BE2C (cell line): ENCODE results near the gene IMPDH1.
A peak's percentile ranks its signal among the peaks of the same experiment; 100 is the strongest.

ENCODE experiments used
- DNase-seq: peaks from one replicate; pipeline ENCODE4 v3.0.0-alpha.2; 2020
- H3K27me3 ChIP-seq: fragments of 250-450 bp; sonication (Bioruptor Pico); 2 replicates; pipeline ENCODE4 v1.5.1; 2020; ENCODE audit warnings: mild to moderate bottlenecking
- H3K36me3 ChIP-seq: fragments of 250-450 bp; sonication (Bioruptor Pico); 2 replicates; pipeline ENCODE4 v1.5.1; 2020; ENCODE audit warnings: mild to moderate bottlenecking
- H3K4me1 ChIP-seq: fragments of 250-450 bp; sonication (Bioruptor Pico); 2 replicates; pipeline ENCODE4 v1.5.1; 2020
- H3K4me3 ChIP-seq: 2 replicates; pipeline ENCODE4 v1.5.1; 2011; ENCODE audit warnings: low read depth, low read length
- H3K9me3 ChIP-seq: fragments of 250-450 bp; sonication (Bioruptor Pico); 2 replicates; pipeline ENCODE4 v1.5.1; 2020
- TF ChIP-seq, protein P1 (sequence below): IDR thresholded peaks from 2 replicates; pipeline ENCODE4 v1.5.1; 2012; ENCODE audit warnings: mild to moderate bottlenecking, low read depth, low read length

The IMPDH1 gene

DNA sequence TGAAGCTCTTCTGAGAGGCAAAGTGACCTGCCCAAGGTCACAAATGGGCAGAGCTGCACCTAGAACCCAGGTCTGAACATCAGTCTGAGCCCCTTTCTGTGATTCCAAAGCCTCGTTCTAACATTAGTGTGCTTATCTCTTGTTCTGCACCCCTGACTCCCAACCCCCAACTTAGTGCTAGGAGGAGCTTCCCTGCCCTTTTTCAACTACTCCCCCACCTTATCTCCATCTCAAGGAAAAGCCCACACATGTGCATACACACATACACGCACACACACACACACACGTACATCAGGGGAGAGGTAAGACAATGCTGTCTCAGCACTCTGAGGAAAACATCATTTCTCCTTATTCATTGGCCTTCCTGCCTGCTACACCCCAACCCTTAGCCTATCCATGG lies 56.6 kb downstream of the IMPDH1 start:
- no peak for DNase-seq
- TF ChIP-seq, protein P1, sequence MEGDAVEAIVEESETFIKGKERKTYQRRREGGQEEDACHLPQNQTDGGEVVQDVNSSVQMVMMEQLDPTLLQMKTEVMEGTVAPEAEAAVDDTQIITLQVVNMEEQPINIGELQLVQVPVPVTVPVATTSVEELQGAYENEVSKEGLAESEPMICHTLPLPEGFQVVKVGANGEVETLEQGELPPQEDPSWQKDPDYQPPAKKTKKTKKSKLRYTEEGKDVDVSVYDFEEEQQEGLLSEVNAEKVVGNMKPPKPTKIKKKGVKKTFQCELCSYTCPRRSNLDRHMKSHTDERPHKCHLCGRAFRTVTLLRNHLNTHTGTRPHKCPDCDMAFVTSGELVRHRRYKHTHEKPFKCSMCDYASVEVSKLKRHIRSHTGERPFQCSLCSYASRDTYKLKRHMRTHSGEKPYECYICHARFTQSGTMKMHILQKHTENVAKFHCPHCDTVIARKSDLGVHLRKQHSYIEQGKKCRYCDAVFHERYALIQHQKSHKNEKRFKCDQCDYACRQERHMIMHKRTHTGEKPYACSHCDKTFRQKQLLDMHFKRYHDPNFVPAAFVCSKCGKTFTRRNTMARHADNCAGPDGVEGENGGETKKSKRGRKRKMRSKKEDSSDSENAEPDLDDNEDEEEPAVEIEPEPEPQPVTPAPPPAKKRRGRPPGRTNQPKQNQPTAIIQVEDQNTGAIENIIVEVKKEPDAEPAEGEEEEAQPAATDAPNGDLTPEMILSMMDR: no peak
- H3K4me1 ChIP-seq: peaks cover 71% of the 10 kb centered on the region
- peaks cover 57% of the 10 kb centered on the region for H3K36me3 ChIP-seq
- no peak overlapping the region for H3K4me3 ChIP-seq
- H3K9me3 ChIP-seq: no peaks in the 10 kb centered on the region
- H3K27me3 ChIP-seq: no peaks in the 10 kb centered on the region

DNA sequence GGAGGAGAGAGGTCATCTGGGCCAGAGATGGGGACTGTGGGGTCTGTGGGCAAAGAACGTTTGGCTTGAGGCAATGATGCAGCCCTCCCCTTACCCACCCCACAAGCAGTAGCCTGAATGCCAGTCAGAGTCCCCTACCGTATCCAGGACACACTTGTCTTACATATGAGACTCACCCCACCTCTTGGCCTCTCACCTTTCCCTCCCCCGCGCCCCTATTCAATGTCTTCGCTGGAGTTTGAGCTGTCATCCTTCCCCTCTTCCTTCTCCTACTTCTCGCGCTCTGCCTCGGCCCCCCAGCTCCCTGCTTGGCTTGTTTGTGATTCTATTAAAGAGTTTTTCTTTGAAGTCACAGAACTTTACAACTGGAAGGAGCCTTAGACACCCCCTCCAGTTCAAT lies 57.1 kb downstream of the IMPDH1 start:
- TF ChIP-seq, protein P1: no peak
- Histone ChIP-seq H3K4me3 (no peak overlapping the region), H3K27me3 (no peaks in the 10 kb centered on the region), H3K36me3 (peaks cover 52% of the 10 kb centered on the region), H3K9me3 (no peaks in the 10 kb centered on the region), H3K4me1 (peaks cover 71% of the 10 kb centered on the region)
- DNase-seq: no peak

- TF ChIP-seq, protein P1: no peak
- Histone ChIP-seq H3K36me3 (peaks cover 51% of the 10 kb centered on the region), H3K4me1 (peaks cover 74% of the 10 kb centered on the region), H3K9me3 (no peaks in the 10 kb centered on the region), H3K27me3 (no peaks in the 10 kb centered on the region), H3K4me3 (no peak overlapping the region)
- peak; percentile 17 for DNase-seq
Measured at GRCh38 chr7:128352153-128352537, 57.6 kb downstream of the IMPDH1 start.

- Histone ChIP-seq H3K4me1 (peaks cover 70% of the 10 kb centered on the region), H3K27me3 (no peaks in the 10 kb centered on the region), H3K36me3 (peaks cover 51% of the 10 kb centered on the region), H3K4me3 (no peak overlapping the region), H3K9me3 (no peaks in the 10 kb centered on the region)
- TF ChIP-seq, protein P1: no peak
- DNase-seq: peak; percentile 64
Measured at GRCh38 chr7:128351296-128352152, 58.3 kb downstream of the IMPDH1 start.

GRCh38 chr7:128350708-128351295 lies 59.0 kb downstream of the IMPDH1 start:
- Histone ChIP-seq H3K9me3 (no peaks in the 10 kb centered on the region), H3K36me3 (peaks cover 50% of the 10 kb centered on the region), H3K27me3 (no peaks in the 10 kb centered on the region), H3K4me3 (no peak overlapping the region), H3K4me1 (peaks cover 62% of the 10 kb centered on the region)
- DNase-seq: peak; percentile 64
- TF ChIP-seq, protein P1: no peak

DNA sequence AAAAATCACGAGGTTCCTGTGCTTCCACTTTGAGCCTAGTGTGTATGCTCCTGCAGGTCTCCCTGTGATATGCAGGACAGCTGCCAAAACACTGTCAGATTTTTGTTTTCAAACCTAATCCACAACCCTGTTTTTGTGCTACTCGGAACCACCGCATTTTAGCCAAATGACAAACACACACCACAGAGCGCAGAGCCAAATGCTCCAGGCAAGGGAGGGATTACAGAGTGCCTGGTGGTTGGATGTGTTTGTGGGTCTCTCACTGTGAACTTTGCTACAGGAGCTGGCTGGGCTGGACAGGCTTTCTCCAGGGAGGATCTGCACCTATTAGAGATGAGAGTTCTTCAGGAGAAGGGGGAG lies 60.3 kb downstream of the IMPDH1 start:
- Histone ChIP-seq H3K36me3 (peaks cover 37% of the 10 kb centered on the region), H3K27me3 (no peaks in the 10 kb centered on the region), H3K4me1 (peaks cover 52% of the 10 kb centered on the region), H3K4me3 (no peak overlapping the region), H3K9me3 (no peaks in the 10 kb centered on the region)
- peak; percentile 51 for DNase-seq
- TF ChIP-seq, protein P1: no peak
